GM19463 (cell line): ENCODE results near the gene TP53INP2.
"Not testable (repeated sequence)": the region's sequence is repeated elsewhere in the genome, so short reads cannot be mapped to it uniquely, and the experiment has no call there.

Source experiments
- ATAC-seq: cut with Tn5 transposase; IDR thresholded peaks from one replicate; pipeline ENCODE4 v1.9.1; 2021; ENCODE audit warnings: mild to moderate bottlenecking, moderate library complexity; ENCODE audit not compliant: unreplicated experiment

The TP53INP2 gene

GRCh38 chr20:34705397-34706301 is 1.5 kb downstream of the TP53INP2 start:
- no peak for ATAC-seq

- ATAC-seq: no peak
These were observed 2.2 kb downstream of the TP53INP2 start for GRCh38 chr20:34706302-34706875.

GRCh38 chr20:34706912-34707784 is 3.0 kb downstream of the TP53INP2 start:
- ATAC-seq: no peak

- ATAC-seq: no peak
These were observed 4.5 kb downstream of the TP53INP2 start for GRCh38 chr20:34708621-34709043.

- peak; percentile 37 for ATAC-seq
These were observed 5.1 kb downstream of the TP53INP2 start for GRCh38 chr20:34709044-34709830.

GRCh38 chr20:34709831-34710567 is 5.9 kb downstream of the TP53INP2 start:
- peak; percentile 16 for ATAC-seq

- ATAC-seq: no peak
These were observed 6.4 kb downstream of the TP53INP2 start for GRCh38 chr20:34710568-34710839.

GRCh38 chr20:34710861-34711574 is 6.9 kb downstream of the TP53INP2 start:
- ATAC-seq: no peak

- no peak for ATAC-seq
These were observed 7.8 kb downstream of the TP53INP2 start for GRCh38 chr20:34711813-34712430.

- no peak for ATAC-seq
These were observed 8.5 kb downstream of the TP53INP2 start for GRCh38 chr20:34712525-34713192.

- no peak for ATAC-seq
These were observed 9.2 kb downstream of the TP53INP2 start for GRCh38 chr20:34713194-34713943.

GRCh38 chr20:34713944-34714515 is 9.9 kb downstream of the TP53INP2 start:
- not testable (repeated sequence) for ATAC-seq

- ATAC-seq: no peak
These were observed 11.2 kb downstream of the TP53INP2 start for GRCh38 chr20:34715384-34715783.

- ATAC-seq: no peak
These were observed 12.7 kb downstream of the TP53INP2 start for GRCh38 chr20:34716921-34717229.

GRCh38 chr20:34717230-34718095 is 13.3 kb downstream of the TP53INP2 start:
- ATAC-seq: no peak

- peak; percentile 89 for ATAC-seq
These were observed 15.3 kb downstream of the TP53INP2 start for GRCh38 chr20:34719242-34720017.
